Motor neuron (in vitro differentiated cells): Measurements from ENCODE around the gene STUB1. TPM values are rescaled to one million over a fixed set of nuclear protein-coding genes. Genes with fewer than 3 reads are reported as not detected.
A peak's percentile ranks its signal among the peaks of the same experiment; 100 is the strongest.

ENCODE experiments used
- ATAC-seq, 8 experiments: fragments of 200-7000 bp; cut with Tn5 transposase; replicated peaks in 6 of 8; 2 replicates each; pipeline ENCODE4 v1.8.0; 2021; ENCODE audit warnings: mild to moderate bottlenecking in 8 of 8, moderate library complexity in 8 of 8
- H3K27ac ChIP-seq, 2 donors: fragments of 250-450 bp; sonication (Bioruptor Pico); 2 replicates each; pipeline ENCODE4 v1.9.0; 2021; ENCODE audit warnings: antibody characterized with exemption in 2 of 2, mild to moderate bottlenecking in 2 of 2, moderate library complexity in 1 of 2
- H3K4me1 ChIP-seq, 2 donors: fragments of 250-450 bp; sonication (Bioruptor Pico); replicated peaks in 1 of 2; 2 replicates each; pipeline ENCODE4 v1.6.1; 2021; ENCODE audit warnings: antibody characterized with exemption in 2 of 2, mild to moderate bottlenecking in 2 of 2, moderate library complexity in 1 of 2
- H3K4me3 ChIP-seq, 5 donors: fragments of 250-450 bp; sonication (Bioruptor Pico); 2 replicates each; pipeline ENCODE4 v1.9.0; 2021; ENCODE audit warnings: antibody characterized with exemption in 5 of 5, mild to moderate bottlenecking in 5 of 5, moderate library complexity in 4 of 5
- whole genome bisulfite sequencing, 10 experiments: fragments of 450-650 bp; shearing (Covaris generic); methylation state at CpG; one replicate each; pipeline ENCODE4 v1.0.0; 2022; 5-methylcytosine and 5-hydroxymethylcytosine counted together
- in situ Hi-C, 9 experiments: fragments of 400-800 bp; cut with MboI; loops; one replicate each; pipeline ENCODE4 v1.15.0; 2021; ENCODE audit warnings: low sequenced_read_pairs in 9 of 9, low pct_unique_long_range_greater_than_20kb in 2 of 9; ENCODE audit not compliant: unreplicated experiment in 9 of 9
- total RNA-seq, 8 experiments: library from RNA; unstranded; fragments of 300-600 nt; gene quantifications; 2 replicates each; pipeline versions ENCODE4 v1.2.3 to v1.2.4, GENCODE V29; 2022

STUB1 gene
- total RNA-seq, 8 experiments from 2014 or later = 39.9 to 144 (median 79.4) TPM

DNA sequence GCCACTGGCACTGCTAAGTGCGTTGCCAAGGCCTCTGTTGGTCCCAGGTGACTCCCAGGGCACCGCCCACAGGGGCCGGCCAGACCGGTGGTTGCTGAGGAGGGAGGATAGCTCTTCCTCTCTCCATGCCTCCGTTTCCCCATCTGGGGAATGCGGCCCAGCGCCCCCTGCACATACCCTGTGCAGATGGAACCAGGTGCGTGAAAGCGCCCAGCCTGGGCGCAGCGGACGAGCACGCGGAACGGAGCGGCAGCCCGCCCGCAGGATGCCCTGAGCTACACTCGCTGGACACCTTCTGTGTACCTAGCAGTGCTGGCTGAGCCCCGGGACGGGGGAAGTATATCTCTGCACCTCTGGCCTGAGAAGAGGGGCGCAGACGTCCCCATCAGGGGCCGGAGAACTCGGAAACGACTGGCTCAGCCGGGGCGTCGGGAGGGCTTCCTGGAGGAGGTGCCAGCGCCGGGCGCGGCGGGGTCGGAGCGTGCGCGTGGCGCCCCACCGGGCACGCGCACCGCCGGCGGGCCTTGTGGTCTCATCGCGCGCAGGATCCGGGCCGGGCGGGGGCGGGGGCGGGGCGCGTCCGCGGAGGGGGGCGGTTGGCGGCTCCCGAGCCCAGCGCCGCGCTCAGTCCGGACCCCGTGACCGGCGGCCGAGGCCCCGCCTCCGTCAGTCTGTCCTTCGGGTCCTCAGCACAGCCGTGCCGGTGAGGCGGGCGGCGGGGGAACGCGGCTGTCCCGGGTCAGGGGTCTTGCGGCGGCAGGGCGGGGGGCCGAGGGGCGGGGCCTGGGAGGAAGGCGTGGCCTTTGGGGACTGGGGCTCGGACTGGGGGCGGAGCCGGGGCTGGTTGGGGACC lies 46.5 kb downstream of the STUB1 start, which contains the start of the genes CCDC78 and HAGHL:
Gene CCDC78 (minus strand): TSS at position 6 of the 853 bp plus-strand sequence. CDS start 76 bp downstream, outside the sequence.
Gene HAGHL (plus strand): TSS at position 669 of the 853 bp plus-strand sequence. CDS start 404 bp downstream, outside the sequence.
- in situ Hi-C loops = no loop called here
- 30 to 40% methylated on average over 2 to 5 of the region's 88 CpGs; no CpG with 5 or more reads in 8 of the 10 experiments for WGBS, 10 experiments
- Histone ChIP-seq H3K27ac (peak within 1 kb of the TSS; percentile 26 to 72), H3K4me1 (peaks cover 6 to 12% of the 10 kb centered on the region in 2 donors), H3K4me3 (peak within 1 kb of the TSS; percentile 40 to 52 (median 43))
- peak; percentile 12 to 66 (median 48) for ATAC-seq

DNA sequence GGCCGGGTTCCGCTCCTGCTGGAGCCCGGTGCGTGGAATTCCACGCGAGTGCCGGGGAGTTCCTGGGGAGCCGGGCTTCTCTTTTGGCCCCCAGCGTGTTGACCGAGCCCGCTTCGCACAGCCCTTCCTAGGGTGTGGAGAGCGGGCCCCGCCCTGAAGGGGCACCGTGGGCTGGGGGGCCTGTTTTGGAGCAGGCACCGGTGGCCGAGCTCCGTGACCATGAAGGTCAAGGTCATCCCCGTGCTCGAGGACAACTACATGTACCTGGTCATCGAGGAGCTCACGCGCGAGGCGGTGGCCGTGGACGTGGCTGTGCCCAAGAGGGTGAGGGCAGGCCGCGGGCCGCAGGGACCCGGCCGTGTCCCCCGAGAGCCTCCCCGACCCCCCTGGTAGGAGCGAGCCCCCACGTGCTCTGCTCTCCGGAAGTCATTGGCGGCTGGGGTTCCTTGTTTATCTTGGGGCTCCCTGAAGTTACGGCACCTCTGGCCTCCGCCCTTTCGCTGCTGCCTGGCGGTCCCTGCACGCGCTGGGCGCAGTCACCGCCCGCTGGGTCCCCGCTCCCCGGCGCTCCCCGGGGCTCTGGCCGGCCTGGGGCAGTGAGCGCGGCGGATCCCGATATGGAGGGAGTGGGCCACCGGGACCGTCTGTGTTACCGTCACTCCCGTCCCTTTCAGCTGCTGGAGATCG lies 47.2 kb downstream of the STUB1 start:
- peak; percentile 6 to 23 (median 11) for ATAC-seq
- H3K27ac ChIP-seq = peak overlapping the region; percentile 26 to 72
- peaks cover 0 to 6% of the 10 kb centered on the region in 2 donors for H3K4me1 ChIP-seq
- H3K4me3 ChIP-seq = peak overlapping the region; percentile 40 to 52 (median 43)
- 0% methylated on average over 4 of the region's 61 CpGs; no CpG with 5 or more reads in 9 of the 10 experiments for WGBS, 10 experiments
- in situ Hi-C loops = no loop called here

DNA sequence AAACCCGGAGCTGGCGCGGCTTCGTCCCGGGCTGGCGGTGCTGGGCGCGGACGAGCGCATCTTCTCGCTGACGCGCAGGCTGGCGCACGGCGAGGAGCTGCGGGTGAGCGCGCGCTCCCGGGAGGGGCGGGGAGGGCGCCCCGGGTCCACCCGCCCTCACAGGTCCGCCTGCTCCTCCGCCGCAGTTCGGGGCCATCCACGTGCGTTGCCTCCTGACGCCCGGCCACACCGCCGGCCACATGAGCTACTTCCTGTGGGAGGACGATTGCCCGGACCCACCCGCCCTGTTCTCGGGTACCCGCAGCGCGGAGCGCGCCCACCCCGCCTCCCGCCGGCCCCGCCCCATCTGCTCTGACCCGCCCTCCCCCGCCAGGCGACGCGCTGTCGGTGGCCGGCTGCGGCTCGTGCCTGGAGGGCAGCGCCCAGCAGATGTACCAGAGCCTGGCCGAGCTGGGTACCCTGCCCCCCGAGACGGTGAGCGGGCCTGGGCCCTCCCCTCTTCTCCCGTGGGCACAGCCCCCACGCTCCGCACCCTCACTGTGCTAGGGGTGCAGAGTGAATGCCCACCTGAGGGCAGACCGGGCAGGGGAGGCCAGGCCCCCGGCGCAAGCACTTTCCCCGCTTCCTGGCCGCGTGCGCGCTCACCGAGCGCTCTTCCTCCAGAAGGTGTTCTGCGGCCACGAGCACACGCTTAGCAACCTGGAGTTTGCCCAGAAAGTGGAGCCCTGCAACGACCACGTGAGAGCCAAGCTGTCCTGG lies 48.1 kb downstream of the STUB1 start:
- peaks cover 0 to 6% of the 10 kb centered on the region in 2 donors for H3K4me1 ChIP-seq
- in situ Hi-C loops = no loop called here
- peak overlapping the region; percentile 40 to 52 (median 43) for H3K4me3 ChIP-seq
- WGBS, 10 experiments = 5% methylated on average over 11 of the region's 80 CpGs; no CpG with 5 or more reads in 9 of the 10 experiments
- peak overlapping the region; percentile 26 to 72 for H3K27ac ChIP-seq
- ATAC-seq = peak; percentile 61 to 74 (median 66)

DNA sequence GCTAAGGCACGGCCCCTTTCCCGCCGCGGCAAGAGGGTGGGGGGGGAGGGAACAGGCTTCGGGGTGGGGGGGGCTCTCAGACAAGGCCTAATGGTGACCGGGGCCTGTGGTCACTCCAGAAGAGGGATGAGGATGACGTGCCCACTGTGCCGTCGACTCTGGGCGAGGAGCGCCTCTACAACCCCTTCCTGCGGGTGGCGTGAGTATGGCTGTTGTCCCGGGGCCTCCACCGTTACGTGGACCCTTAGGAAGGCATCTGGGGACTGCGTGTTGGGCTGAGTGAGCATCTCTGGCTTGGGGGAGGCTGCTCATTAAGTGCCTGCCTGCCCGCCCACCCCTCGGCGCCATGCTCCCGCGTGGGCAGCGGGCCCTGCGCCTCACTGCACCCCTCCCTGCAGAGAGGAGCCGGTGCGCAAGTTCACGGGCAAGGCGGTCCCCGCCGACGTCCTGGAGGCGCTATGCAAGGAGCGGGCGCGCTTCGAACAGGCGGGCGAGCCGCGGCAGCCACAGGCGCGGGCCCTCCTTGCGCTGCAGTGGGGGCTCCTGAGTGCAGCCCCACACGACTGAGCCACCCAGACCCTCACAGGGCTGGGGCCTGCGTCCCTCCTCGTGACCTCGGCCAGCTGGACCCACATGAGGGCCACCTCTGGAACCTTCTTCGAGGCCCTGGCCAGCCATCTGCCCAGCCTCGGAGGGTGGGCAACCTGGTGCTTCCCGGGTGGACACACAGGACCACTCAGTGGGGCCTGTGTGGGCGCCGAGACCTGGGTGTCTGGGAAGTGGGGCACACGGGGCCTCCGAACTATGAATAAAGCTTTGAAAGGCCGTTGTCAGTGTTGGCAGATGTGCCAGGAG lies 48.9 kb downstream of the STUB1 start:
- peak overlapping the region in 2 of 5 donors; percentile 42 to 52 for H3K4me3 ChIP-seq
- ATAC-seq = no peak

DNA sequence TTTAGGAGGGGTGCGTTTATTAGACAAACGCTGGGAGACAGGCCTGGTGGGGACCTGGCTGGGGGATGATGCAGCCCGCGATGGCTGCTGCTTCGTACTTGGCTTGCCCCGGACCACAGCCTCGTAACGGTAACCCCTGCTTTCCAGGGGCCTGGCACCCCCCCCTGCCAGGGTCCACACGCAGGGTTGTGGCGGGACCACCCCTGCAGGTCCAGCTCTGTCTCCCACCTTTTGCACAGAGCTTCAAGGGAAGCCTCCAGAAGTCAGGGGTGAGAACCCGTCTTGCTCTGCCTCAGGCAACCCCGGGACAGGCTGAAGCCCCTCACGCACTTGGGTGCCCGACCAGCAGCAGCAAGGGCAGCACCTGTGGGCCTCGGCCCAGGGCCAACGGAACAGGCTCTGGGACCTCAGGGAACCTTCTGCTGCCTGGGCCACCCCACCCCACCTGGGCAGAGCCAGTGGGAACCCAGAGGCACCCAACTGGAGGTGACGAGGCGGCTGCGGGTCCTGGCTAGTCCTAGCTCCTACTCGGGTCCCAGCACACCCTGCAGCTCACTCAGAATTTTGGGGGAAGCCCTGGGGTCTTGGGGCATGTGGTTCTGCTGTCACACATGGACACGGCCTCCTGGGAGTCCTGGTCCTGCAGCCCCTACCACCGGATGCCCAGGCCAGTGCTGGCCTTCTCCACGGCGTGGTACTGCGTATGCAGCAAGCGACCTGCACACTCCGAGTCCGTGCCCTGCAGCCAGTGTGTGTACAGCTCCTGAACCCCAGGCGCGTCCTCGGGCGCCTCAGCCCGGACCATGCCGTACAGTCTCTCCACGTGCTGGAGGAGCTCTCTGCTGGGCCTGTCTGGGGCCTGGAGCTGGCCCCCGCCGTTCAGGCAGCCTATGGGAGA lies 49.8 kb downstream of the STUB1 start:
- ATAC-seq = no peak
- 78 to 100% (median 93%) methylated on average over 2 to 14 of the region's 37 CpGs; no CpG with 5 or more reads in 5 of the 10 experiments for WGBS, 10 experiments
- peaks cover 0 to 6% of the 10 kb centered on the region in 2 donors for H3K4me1 ChIP-seq
- H3K4me3 ChIP-seq = no peak overlapping the region
- no peak overlapping the region for H3K27ac ChIP-seq
- in situ Hi-C loops = no loop called here

More for the DNA sequence above, 48.9 kb downstream of the STUB1 start:
- H3K4me1 ChIP-seq = peaks cover 0 to 6% of the 10 kb centered on the region in 2 donors
- H3K27ac ChIP-seq = no peak overlapping the region
- in situ Hi-C loops = no loop called here
- WGBS, 10 experiments = 85 to 100% methylated on average over 2 to 23 of the region's 55 CpGs; no CpG with 5 or more reads in 8 of the 10 experiments

DNA sequence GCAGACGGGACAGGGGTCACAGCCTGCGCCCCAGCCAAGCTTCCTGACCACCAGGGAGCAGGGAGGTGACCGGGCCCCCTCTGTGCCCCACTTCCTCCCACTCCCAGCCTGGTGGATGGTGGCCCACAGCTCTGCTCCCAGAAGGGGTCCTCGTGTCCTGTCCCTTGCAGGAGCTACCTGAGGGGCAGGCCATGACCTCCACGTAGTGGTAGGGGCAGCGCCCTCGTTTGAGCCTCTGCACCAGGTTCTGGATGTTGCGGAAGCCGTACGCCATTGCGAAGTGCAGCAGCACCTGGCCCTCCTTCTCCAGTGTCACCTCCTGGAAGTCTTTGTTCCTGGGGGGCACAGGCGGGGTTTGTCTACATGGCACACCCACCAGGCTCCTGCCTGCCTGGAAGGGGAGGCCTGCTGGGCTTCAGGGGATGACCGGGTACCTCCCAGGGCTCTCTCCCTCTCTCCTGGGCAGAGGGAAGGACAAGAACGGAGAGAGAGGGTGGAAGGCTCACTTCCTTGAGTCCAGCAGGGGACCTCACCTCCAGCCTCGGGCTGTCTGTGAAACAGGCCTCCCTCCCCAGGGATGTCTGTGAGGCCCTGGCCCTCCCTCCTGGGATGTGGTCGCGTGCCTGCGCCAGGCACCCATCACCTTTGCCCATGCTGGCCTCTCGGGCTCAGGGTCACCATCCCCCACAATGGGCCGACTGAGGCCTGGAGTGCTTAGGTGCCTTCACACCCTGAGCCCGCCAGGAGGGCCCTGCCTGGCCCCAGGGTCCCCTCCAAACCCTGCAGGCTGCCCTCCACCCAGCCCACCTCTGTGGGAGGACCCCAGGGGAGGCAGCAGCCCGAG lies 50.7 kb downstream of the STUB1 start:
- no peak for ATAC-seq
- in situ Hi-C loops = no loop called here
- Histone ChIP-seq H3K4me3 (no peak overlapping the region), H3K4me1 (peaks cover 0 to 6% of the 10 kb centered on the region in 2 donors), H3K27ac (no peak overlapping the region)
- 80 to 100% (median 90%) methylated on average over 1 to 7 of the region's 22 CpGs; no CpG with 5 or more reads in 5 of the 10 experiments for WGBS, 10 experiments

DNA sequence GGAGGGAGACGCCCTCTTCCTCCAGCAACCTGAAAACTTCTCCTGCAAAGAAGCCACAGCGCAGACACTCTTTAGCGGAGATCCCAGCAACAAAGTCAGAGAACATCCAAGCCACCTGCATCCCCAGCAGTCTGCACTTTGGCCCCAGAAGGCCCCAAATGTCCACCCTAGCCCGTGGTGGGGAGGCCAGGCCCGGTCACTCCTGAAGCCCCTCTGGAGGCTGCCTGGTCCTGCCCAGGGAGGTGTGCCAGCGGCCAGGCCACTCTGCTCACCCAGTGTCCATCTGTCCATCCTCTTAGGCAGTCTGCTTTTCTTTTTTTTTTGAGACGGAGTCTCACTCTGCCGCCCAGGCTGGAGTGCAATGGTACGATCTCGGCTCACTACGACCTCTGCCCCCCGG lies 52.1 kb downstream of the STUB1 start:
- no peak for ATAC-seq
- in situ Hi-C loops = no loop called here
- WGBS, 10 experiments = 76 to 100% (median 94%) methylated on average over 2 to 9 of the region's 12 CpGs; no CpG with 5 or more reads in 5 of the 10 experiments
- Histone ChIP-seq H3K4me3 (no peak overlapping the region), H3K4me1 (peaks cover 0 to 2% of the 10 kb centered on the region in 2 donors), H3K27ac (no peak overlapping the region)

Other genes with a start within 250 kb of the STUB1 start
- gene CAPN15, start 152.7 kb upstream of the STUB1 start, total RNA-seq = 10 to 100 TPM in 4 of 8 experiments, 1 to 10 TPM in 4; 7.1 to 46.4 (median 12.7) TPM
- gene PRR35, start 120.0 kb upstream of the STUB1 start, total RNA-seq = under 1 TPM in 5 of 8 experiments, not detected in 3; 0.05 to 0.85 (median 0.24) TPM
- 1 to 10 TPM in 5 of 8 experiments, under 1 TPM in 3; 0.33 to 2.2 (median 1.0) TPM for gene NHLRC4, start 113.4 kb upstream of the STUB1 start, total RNA-seq
- gene PIGQ, start 110.4 kb upstream of the STUB1 start, total RNA-seq = 10 to 100 TPM; 17.0 to 56.1 (median 26.0) TPM
- 10 to 100 TPM in 7 of 8 experiments, 1 to 10 TPM in 1; 9.3 to 23.8 (median 17.1) TPM for gene RAB40C, start 90.3 kb upstream of the STUB1 start, total RNA-seq
- gene WFIKKN1, start 49.4 kb upstream of the STUB1 start, total RNA-seq = 1 to 10 TPM in 2 of 8 experiments, under 1 TPM in 6; 0.14 to 9.0 (median 0.54) TPM
- gene METTL26, start 44.1 kb upstream of the STUB1 start, total RNA-seq = 10 to 100 TPM; 52.5 to 97.9 (median 66.7) TPM
- 10 to 100 TPM; 10.3 to 58.8 (median 31.3) TPM for gene MCRIP2, start 38.6 kb upstream of the STUB1 start, total RNA-seq
- gene WDR90, start 31.0 kb upstream of the STUB1 start, total RNA-seq = 10 to 100 TPM in 7 of 8 experiments, 1 to 10 TPM in 1; 8.0 to 62.4 (median 16.4) TPM
- 100 to 1,000 TPM in 2 of 8 experiments, 10 to 100 TPM in 6; 30.6 to 119 (median 51.7) TPM for gene RHOT2, start 12.3 kb upstream of the STUB1 start, total RNA-seq
- gene RHBDL1, start 4.7 kb upstream of the STUB1 start, total RNA-seq = 1 to 10 TPM; 1.0 to 8.5 (median 3.3) TPM
- 10 to 100 TPM; 18.1 to 56.4 (median 33.2) TPM for gene JMJD8, start 3.9 kb downstream of the STUB1 start, total RNA-seq
- 10 to 100 TPM in 4 of 8 experiments, 1 to 10 TPM in 4; 6.0 to 18.9 (median 11.5) TPM for gene WDR24, start 10.0 kb downstream of the STUB1 start, total RNA-seq
- gene FBXL16, start 25.4 kb downstream of the STUB1 start, total RNA-seq = 10 to 100 TPM in 3 of 8 experiments, 1 to 10 TPM in 2, under 1 TPM in 3; 0.31 to 13.5 (median 6.3) TPM
- gene METRN, start 34.7 kb downstream of the STUB1 start, total RNA-seq = 100 to 1,000 TPM in 2 of 8 experiments, 10 to 100 TPM in 6; 10.1 to 402 (median 34.9) TPM
- gene ANTKMT, start 40.7 kb downstream of the STUB1 start, total RNA-seq = 10 to 100 TPM; 21.6 to 30.5 (median 24.5) TPM
- 10 to 100 TPM in 1 of 8 experiments, 1 to 10 TPM in 7; 2.7 to 26.1 (median 4.6) TPM for gene CCDC78, start 46.0 kb downstream of the STUB1 start, total RNA-seq
- gene HAGHL, start 46.7 kb downstream of the STUB1 start, total RNA-seq = 10 to 100 TPM in 6 of 8 experiments, 1 to 10 TPM in 2; 6.6 to 36.6 (median 14.2) TPM
- gene CIAO3, start 60.6 kb downstream of the STUB1 start, total RNA-seq = 10 to 100 TPM; 15.0 to 30.5 (median 24.9) TPM
- under 1 TPM in 3 of 8 experiments, not detected in 5; 0.23 to 0.63 (median 0.43) TPM for gene MSLN, start 80.3 kb downstream of the STUB1 start, total RNA-seq
- 10 to 100 TPM in 7 of 8 experiments, 1 to 10 TPM in 1; 8.7 to 32.7 (median 15.8) TPM for gene RPUSD1, start 108.0 kb downstream of the STUB1 start, total RNA-seq
- gene CHTF18, start 108.2 kb downstream of the STUB1 start, total RNA-seq = 10 to 100 TPM in 6 of 8 experiments, 1 to 10 TPM in 2; 2.5 to 41.5 (median 12.4) TPM
- 1 to 10 TPM in 2 of 8 experiments, under 1 TPM in 3, not detected in 3; 0.56 to 2.8 (median 0.85) TPM for gene GNG13, start 120.3 kb downstream of the STUB1 start, total RNA-seq